IPS-NIHi11 (cell line): ENCODE measurements around the gene NTRK2.

Source experiments
- DNase-seq: peaks from one replicate; pipeline ENCODE4 v3.0.0; 2012; ENCODE audit warnings: mixed read lengths, low spot score

NTRK2 gene

GRCh38 chr9:84974855-84975254, 305.3 kb downstream of the NTRK2 start:
- no peak for DNase-seq

DNA sequence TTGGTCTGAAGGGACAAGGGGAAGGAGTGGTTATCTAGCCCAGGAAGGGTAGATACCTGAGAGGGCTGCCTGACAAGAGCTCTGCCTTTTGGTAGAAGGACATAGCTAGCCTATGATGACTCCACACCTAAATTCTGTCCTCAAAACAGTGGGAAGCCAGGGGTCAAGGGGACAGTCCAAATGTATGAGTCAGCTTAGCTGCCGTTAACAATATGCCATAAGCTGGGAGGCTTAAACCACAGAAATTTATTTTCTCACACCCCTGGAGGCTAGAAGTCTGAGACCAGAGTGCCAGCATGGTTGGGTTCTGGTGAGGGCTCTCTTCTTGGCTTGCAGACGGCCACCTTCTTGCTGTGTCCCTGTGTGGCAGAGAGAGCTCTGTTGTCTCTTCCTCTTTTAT, 306.4 kb downstream of the NTRK2 start:
- no peak for DNase-seq

DNA sequence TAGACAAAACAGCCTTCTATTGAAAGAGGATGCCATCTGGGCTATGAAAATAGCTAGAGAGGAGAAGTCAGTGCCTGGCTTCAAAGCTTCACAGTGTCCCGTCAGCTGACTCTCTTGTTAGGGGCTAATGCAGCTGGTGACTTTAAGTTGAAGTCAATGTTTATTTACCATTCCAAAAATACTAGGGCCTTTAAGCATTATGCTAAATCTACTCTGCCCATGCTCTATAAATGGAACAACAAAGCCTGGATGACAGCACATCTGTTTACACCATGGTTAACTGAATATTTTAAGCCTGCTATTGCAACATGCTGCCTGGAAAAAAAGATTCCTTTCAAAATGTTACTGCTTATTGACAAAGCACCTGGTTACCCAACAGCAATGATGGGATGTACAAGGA, 309.1 kb downstream of the NTRK2 start:
- no peak for DNase-seq

DNA sequence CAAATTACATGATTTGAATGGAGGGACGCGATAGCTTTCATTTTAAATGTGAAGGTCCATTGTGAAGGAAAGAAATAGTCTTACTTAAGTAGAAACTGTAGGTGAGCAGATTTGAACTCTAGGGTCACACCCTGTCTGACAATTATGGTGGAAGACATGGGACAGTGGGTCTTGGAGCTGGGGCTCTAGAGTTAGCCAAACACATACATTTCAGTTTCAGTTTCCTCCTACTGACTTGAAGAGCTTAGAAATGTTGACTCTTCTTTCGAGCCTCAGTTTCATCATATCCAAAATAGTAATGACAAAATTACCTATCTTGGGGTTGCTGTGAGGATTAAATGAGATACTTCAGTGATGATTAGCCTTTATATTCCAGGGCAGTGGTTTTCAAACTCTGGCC, 314.2 kb downstream of the NTRK2 start:
- no peak for DNase-seq

DNA sequence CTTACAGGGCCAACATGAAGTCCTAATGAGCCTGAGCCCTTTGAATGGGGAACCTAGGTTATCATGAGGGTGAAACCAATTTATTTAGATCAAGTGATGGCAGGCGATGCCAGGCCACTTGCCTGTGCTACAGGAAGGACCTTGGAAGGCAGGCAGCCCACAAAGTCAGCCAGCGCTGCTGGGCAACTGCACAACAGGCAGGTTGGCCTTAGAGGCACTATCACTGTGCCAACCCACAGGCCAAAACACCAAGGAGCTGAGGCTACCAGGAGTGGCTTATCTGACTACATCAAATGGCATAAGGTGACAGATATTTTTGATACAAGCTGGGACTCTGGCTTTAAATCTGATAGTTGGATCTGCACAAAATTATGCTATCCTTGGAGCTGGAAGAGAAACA, 319.1 kb downstream of the NTRK2 start:
- DNase-seq = no peak

DNA sequence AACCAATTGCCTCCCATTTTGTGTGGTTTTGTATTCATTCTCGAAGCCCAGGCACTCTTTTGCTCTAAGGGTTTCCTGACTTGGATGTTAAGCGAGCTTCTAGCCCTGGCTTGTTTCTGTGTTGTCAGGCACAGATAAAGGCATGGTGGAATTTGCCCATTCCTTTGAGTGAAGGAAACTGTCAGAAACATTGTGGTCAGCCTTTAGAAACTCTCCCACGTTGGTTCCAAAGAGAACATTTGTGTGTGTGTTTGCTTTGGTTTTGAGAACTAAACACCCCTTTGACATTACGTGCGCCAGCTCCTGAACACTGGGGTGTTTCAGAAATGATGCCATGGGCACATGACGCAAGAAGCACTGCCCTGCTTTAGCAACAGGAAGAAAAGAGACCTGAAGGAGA, 320.9 kb downstream of the NTRK2 start:
- DNase-seq = no peak

DNA sequence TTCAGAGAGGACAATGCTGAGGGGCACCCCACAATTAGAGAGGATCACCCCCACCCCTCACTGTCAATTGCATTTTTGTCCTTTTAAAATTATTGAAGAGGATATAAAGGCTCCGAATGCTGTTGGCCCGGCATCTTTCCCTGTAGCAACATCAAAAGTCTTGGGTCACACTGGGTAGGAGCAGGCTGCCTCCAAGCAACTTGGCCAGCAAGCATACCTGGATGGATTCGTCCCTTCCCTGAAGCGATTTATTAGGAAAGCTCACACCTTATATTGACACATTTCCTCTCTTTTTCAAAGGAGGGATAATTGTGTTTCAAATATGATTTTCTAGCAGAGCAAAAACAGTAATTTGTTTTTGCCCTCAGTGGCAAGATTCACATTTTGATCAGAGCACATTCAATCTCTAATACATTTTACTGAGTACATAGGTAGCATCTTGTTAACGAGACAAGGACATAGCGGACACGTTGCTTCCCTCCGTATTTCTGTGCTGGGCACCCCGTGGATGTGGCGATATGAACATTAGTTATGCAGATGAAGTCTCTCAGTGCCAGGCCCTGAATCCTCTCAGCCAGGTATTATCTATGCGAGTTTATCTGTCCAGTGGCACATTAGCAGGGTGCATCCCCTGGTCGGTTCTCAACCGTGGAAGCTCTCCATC, 321.5 kb downstream of the NTRK2 start:
- DNase-seq = no peak

- no peak for DNase-seq
Measured at GRCh38 chr9:84991514-84991870, 322.0 kb downstream of the NTRK2 start.

GRCh38 chr9:84992381-84992780, 322.9 kb downstream of the NTRK2 start:
- DNase-seq = no peak

GRCh38 chr9:84993105-84993504, 323.6 kb downstream of the NTRK2 start:
- DNase-seq = no peak

GRCh38 chr9:84996029-84996428, 326.5 kb downstream of the NTRK2 start:
- no peak for DNase-seq

DNA sequence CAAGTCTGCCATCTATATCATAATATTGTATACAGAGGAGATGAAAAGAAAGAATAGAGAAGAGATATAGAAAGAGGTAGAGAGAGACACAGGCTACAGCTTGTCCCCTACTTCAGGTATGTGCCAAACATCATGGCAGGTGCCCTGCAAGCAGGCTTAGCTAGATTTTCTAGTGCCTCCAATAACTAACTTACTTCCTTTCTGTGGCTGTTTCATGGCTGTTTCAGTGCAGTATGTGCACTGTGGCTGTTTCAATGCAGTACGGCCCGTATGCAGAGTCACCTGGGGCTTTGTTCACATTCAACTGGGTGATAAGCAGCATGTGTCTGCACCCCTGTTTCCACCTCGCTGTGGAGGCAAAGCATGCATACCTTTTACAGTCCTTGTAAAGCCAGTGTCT, 327.2 kb downstream of the NTRK2 start:
- DNase-seq = no peak

DNA sequence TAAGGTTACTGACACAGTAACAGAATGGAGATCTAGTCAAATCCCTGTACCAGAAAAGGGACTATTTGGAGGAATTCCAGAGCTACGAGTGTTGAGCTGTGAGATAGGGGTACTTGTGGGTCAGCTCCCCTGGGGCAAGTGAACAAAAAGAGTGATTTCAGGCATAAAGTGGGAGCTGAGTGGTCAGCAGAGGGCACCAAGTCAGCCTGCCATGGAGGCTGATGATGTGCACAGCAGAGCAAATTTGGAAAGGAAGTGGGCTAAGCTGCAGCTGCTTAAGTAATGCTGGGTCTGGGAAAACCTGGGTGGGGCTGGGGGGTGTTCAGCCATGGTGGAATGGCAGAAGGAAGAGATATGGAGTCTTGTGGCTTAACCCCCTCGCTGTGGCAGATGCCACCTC, 327.9 kb downstream of the NTRK2 start:
- DNase-seq = no peak

GRCh38 chr9:84998639-84999038, 329.1 kb downstream of the NTRK2 start:
- DNase-seq = no peak

GRCh38 chr9:84999788-85000187, 330.3 kb downstream of the NTRK2 start:
- no peak for DNase-seq

DNA sequence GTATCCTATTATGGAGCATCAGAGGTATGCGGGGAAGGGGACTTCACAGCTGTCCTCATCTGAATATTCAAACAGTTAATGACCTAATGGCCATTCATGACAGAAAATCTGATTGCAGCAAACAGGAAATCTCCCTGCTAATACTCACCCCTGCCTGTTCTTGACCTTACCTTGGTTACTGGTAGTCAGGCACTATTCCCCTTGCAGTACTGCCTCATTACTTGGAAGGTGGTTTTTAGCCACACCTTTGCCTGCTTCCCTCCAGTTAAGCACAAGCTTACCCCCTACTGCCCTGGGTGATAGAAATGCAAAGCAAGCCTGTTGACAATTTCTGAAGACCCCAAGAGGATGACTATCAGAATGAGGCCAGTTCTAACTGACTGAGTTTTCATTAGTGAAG, 332.4 kb downstream of the NTRK2 start:
- DNase-seq = peak; percentile 35

- no peak for DNase-seq
Measured at GRCh38 chr9:85004818-85005413, 335.4 kb downstream of the NTRK2 start.

GRCh38 chr9:85007748-85008147, 338.2 kb downstream of the NTRK2 start:
- DNase-seq = no peak

DNA sequence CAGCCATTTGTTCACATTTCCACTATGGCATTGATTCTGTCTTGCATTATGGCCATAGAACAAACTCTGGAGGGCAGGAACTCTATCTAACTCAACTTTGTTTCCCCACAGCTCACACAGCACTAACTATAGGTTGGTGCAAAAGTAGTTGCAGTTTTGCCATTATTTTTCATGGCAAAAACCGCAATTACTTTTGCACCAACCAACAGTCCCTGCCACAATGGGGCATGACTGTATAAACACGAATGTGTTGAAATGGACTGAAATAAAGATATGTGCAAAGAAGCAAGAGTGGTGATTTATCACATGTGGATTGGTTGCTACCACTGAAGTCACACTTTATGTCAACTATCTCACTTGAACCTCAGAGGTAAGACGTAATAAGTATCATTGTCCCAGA, 338.7 kb downstream of the NTRK2 start:
- no peak for DNase-seq

- no peak for DNase-seq
Measured at GRCh38 chr9:85009251-85009650, 339.7 kb downstream of the NTRK2 start.

GRCh38 chr9:85013703-85014102, 344.2 kb downstream of the NTRK2 start:
- no peak for DNase-seq

DNA sequence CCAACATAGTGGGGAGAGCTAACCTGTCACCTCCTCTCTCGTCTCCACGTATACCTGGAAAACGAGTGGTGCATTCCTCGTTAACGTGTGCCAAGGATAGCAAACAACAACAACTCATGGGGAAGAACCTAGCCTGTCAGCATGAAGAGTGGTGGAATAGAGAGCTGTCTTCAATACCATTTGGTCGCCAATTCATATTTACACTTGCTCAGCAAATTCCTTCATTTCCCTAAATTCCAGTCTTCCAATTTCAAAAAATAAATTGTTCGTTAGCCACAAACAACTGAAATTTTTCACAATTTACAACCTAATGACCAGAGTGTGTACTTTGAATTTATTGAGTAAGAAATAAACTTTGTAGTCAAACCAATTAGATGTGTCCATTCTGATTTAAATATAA, 344.8 kb downstream of the NTRK2 start:
- DNase-seq = no peak

DNA sequence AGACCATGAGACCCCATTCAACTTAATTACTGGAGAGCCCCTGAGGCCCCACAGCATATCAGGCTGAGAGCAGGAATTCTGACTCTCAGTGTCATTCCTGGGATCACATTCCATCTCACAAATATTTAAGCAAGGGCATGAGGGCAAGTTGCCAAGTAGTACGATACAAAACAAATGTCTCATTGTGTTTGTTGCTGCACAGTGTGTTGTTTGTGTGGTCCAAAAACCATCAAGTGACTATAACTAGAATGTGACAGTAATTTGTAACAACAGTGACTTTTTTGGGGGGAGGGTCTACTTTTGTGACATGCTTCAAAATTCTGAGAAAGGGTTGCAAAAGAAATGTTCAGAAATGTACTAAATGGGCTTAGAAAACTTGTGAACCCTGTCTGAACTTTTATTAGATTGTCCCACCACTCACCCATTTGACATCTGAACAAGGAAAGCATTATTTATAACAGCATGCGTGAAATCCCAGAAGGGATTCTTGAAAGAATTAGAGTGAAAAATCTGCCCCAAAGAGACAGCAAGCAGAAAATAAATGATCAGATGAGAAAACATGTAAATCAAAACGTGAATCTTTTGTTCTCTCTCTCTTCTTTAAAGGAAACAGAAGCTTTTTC, 347.0 kb downstream of the NTRK2 start:
- no peak for DNase-seq

GRCh38 chr9:85020791-85021190, 351.3 kb downstream of the NTRK2 start:
- no peak for DNase-seq
